HG02759 (cell line): Measurements from ENCODE around the gene SMPD3.

Source experiments
- ATAC-seq: cut with Tn5 transposase; IDR thresholded peaks from one replicate; pipeline ENCODE4 v1.9.1; 2021; ENCODE audit warnings: mild to moderate bottlenecking, moderate library complexity; ENCODE audit not compliant: unreplicated experiment

The SMPD3 gene

GRCh38 chr16:68372381-68372720 lies 76.0 kb downstream of the SMPD3 start:
- no peak for ATAC-seq

- ATAC-seq = no peak
Measured at GRCh38 chr16:68371706-68372380, 76.5 kb downstream of the SMPD3 start.

GRCh38 chr16:68371276-68371651 lies 77.0 kb downstream of the SMPD3 start:
- no peak for ATAC-seq

GRCh38 chr16:68370581-68371275 lies 77.6 kb downstream of the SMPD3 start:
- no peak for ATAC-seq

GRCh38 chr16:68369697-68370580 lies 78.4 kb downstream of the SMPD3 start:
- peak; percentile 64 for ATAC-seq

- no peak for ATAC-seq
Measured at GRCh38 chr16:68369168-68369567, 79.1 kb downstream of the SMPD3 start.

- no peak for ATAC-seq
Measured at GRCh38 chr16:68368301-68368888, 79.9 kb downstream of the SMPD3 start.

- ATAC-seq = no peak
Measured at GRCh38 chr16:68367891-68368290, 80.4 kb downstream of the SMPD3 start.

- ATAC-seq = no peak
Measured at GRCh38 chr16:68367440-68367839, 80.9 kb downstream of the SMPD3 start.

- ATAC-seq = no peak
Measured at GRCh38 chr16:68367030-68367429, 81.3 kb downstream of the SMPD3 start.

GRCh38 chr16:68366062-68366461 lies 82.2 kb downstream of the SMPD3 start:
- no peak for ATAC-seq

GRCh38 chr16:68365167-68365817 lies 83.0 kb downstream of the SMPD3 start:
- no peak for ATAC-seq

GRCh38 chr16:68364561-68364998 lies 83.7 kb downstream of the SMPD3 start:
- no peak for ATAC-seq

- no peak for ATAC-seq
Measured at GRCh38 chr16:68363658-68364521, 84.4 kb downstream of the SMPD3 start.

- no peak for ATAC-seq
Measured at GRCh38 chr16:68362947-68363657, 85.2 kb downstream of the SMPD3 start.

GRCh38 chr16:68362262-68362913 lies 85.9 kb downstream of the SMPD3 start:
- no peak for ATAC-seq

GRCh38 chr16:68361485-68361884 lies 86.8 kb downstream of the SMPD3 start:
- no peak for ATAC-seq

GRCh38 chr16:68360956-68361355 lies 87.4 kb downstream of the SMPD3 start:
- no peak for ATAC-seq

GRCh38 chr16:68360547-68360946 lies 87.8 kb downstream of the SMPD3 start:
- ATAC-seq = no peak
